SU-DHL-6 (cell line): ENCODE measurements around the gene PIGL.

Source experiments
- EZH2phosphoT487 ChIP-seq: fragments of 200-600 bp; sonication (generic), shearing (Covaris generic); conservative IDR thresholded peaks from 2 replicates; pipeline ENCODE4 v1.6.1; 2018; ENCODE audit warnings: mild to moderate bottlenecking, antibody characterized with exemption, low read length, moderate library complexity, mixed read lengths
- TF ChIP-seq, protein P1 (sequence below): fragments of 200-600 bp; sonication (generic); IDR thresholded peaks from one replicate; pipeline ENCODE4 v1.5.1; 2017; ENCODE audit warnings: antibody characterized with exemption, mild to moderate bottlenecking, low read length, moderate library complexity; ENCODE audit not compliant: insufficient read depth, poor library complexity, severe bottlenecking

DNA sequence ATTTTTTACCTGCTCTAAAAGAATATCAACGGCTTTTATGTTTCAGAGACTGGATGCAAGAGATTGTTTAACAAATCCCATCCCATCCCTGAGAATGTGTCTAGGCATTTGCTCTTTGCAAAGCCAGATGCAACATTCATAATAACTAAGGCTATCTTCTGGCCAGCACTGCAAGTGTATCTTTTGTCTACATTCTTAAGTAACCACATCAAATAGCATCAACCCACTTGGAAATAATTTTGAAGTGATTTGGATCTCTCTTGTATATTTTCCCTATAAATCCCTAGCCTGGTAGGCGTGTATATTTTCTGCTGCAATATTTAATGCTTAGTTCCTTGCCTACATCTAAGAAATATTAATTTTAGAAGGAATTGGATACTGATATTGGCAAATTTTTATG lies 64.3 kb downstream of the PIGL start:
- TF ChIP-seq, protein P1, sequence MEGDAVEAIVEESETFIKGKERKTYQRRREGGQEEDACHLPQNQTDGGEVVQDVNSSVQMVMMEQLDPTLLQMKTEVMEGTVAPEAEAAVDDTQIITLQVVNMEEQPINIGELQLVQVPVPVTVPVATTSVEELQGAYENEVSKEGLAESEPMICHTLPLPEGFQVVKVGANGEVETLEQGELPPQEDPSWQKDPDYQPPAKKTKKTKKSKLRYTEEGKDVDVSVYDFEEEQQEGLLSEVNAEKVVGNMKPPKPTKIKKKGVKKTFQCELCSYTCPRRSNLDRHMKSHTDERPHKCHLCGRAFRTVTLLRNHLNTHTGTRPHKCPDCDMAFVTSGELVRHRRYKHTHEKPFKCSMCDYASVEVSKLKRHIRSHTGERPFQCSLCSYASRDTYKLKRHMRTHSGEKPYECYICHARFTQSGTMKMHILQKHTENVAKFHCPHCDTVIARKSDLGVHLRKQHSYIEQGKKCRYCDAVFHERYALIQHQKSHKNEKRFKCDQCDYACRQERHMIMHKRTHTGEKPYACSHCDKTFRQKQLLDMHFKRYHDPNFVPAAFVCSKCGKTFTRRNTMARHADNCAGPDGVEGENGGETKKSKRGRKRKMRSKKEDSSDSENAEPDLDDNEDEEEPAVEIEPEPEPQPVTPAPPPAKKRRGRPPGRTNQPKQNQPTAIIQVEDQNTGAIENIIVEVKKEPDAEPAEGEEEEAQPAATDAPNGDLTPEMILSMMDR = no peak
- no peak for TF ChIP-seq EZH2phosphoT487
